H1 (cell line): Measurements from ENCODE around the gene AGER. TPM values are rescaled to one million over a fixed set of nuclear protein-coding genes. Genes with fewer than 3 reads are reported as not detected.

Source experiments
- CTCF ChIA-PET: fragments of 300-600 bp; sonication (Branson Sonifier 250); formaldehyde crosslinking; loops from one replicate; lab custom pipeline; 2021; ENCODE audit not compliant: partially characterized antibody; lab: Charles Lee
- POLR2A ChIA-PET: fragments of 300-600 bp; sonication (Branson Sonifier 250); formaldehyde crosslinking; loops from one replicate; lab custom pipeline; 2021; ENCODE audit warnings: inconsistent platforms; ENCODE audit not compliant: partially characterized antibody; lab: Charles Lee
- DNase-seq, 2 experiments: peaks; one replicate each; pipeline versions ENCODE4 v3.0.0 to v3.0.0-alpha.2; 2010 to 2022; ENCODE audit warnings: low spot score in 2 of 2, low read depth in 1 of 2, mixed read lengths in 1 of 2
- FAIRE-seq: peaks from 2 replicates; lab custom pipeline; 2011; peaks lifted over from hg19 to GRCh38; lab: Jason Lieb, UNC
- H2AFZ ChIP-seq: 2 replicates; pipeline ENCODE4 v1.8.1; 2012; ENCODE audit warnings: low read length, inconsistent platforms
- H2AK5ac ChIP-seq: 2 replicates; pipeline ENCODE4 v1.6.1; 2013; ENCODE audit warnings: low read depth, low read length
- H2BK120ac ChIP-seq: replicated peaks from 2 replicates; pipeline ENCODE3; 2013; ENCODE audit warnings: low read depth, low read length, inconsistent platforms
- H2BK12ac ChIP-seq: 2 replicates; pipeline ENCODE4 v1.6.1; 2013; ENCODE audit warnings: low read depth, low read length
- H2BK15ac ChIP-seq: 2 replicates; pipeline ENCODE4 v1.6.1; 2013; ENCODE audit warnings: low read length
- H2BK20ac ChIP-seq: 2 replicates; pipeline ENCODE4 v1.6.1; 2013; ENCODE audit warnings: low read length
- H2BK5ac ChIP-seq: 2 replicates; pipeline ENCODE4 v1.6.1; 2013; ENCODE audit warnings: low read depth, low read length
- H3K14ac ChIP-seq: 2 replicates; pipeline ENCODE4 v1.6.1; 2013; ENCODE audit warnings: inconsistent platforms; ENCODE audit not compliant: insufficient read length
- H3K18ac ChIP-seq: 2 replicates; pipeline ENCODE4 v1.6.1; 2013; ENCODE audit warnings: low read length; ENCODE audit errors: extremely low read depth
- H3K23ac ChIP-seq: 2 replicates; pipeline ENCODE4 v1.6.1; 2013; ENCODE audit warnings: inconsistent platforms; ENCODE audit not compliant: insufficient read length
- H3K23me2 ChIP-seq: 2 replicates; pipeline ENCODE4 v1.6.1; 2013; ENCODE audit warnings: low read depth, low read length
- H3K27ac ChIP-seq: 2 replicates; pipeline ENCODE4 v1.6.1; 2011; ENCODE audit warnings: low read depth, low read length, inconsistent platforms
- H3K27me3 ChIP-seq, 4 experiments: replicated peaks in 1 of 4; 1 replicate in 1 of 4; 2 replicates in 3 of 4; pipeline versions ENCODE4 v1.6.1 to v1.8.1; 2011 to 2013; ENCODE audit warnings: low read length in 3 of 4, mild to moderate bottlenecking in 3 of 4, inconsistent platforms in 2 of 4, mixed read lengths in 2 of 4, moderate library complexity in 1 of 4; ENCODE audit not compliant: control insufficient read depth in 3 of 4, insufficient read depth in 3 of 4; ENCODE audit errors: extremely low read depth in 1 of 4
- H3K36me3 ChIP-seq, 4 experiments: 2 replicates each; pipeline versions ENCODE4 v1.6.1 to v1.8.1; 2011 to 2013; ENCODE audit warnings: mild to moderate bottlenecking in 4 of 4, low read length in 3 of 4, moderate library complexity in 2 of 4, control low read depth in 1 of 4, inconsistent platforms in 1 of 4; ENCODE audit not compliant: insufficient read depth in 4 of 4, control insufficient read depth in 2 of 4
- H3K4ac ChIP-seq: replicated peaks from 2 replicates; pipeline ENCODE3; 2013; ENCODE audit warnings: low read length, low read depth, mixed read lengths, inconsistent platforms; ENCODE audit not compliant: insufficient read length
- H3K4me1 ChIP-seq, 4 experiments: replicated peaks in 1 of 4; 1 replicate in 1 of 4; 2 replicates in 3 of 4; pipeline versions ENCODE4 v1.6.1 to v1.8.1; 2011 to 2013; ENCODE audit warnings: low read length in 3 of 4, inconsistent platforms in 2 of 4, mixed read lengths in 1 of 4; ENCODE audit not compliant: insufficient read depth in 4 of 4, control insufficient read depth in 3 of 4
- H3K4me2 ChIP-seq, 2 experiments: 2 replicates each; pipeline versions ENCODE4 v1.6.1 to v1.8.1; 2011 to 2013; ENCODE audit warnings: low read depth in 2 of 2, low read length in 2 of 2, control low read depth in 1 of 2, inconsistent platforms in 1 of 2, mild to moderate bottlenecking in 1 of 2; ENCODE audit not compliant: insufficient read depth in 1 of 2
- H3K4me3 ChIP-seq, 4 experiments: fragments of 200-600, 300-600 bp in 1 of 4; sonication (generic), shearing (Covaris generic), sonication (Bioruptor Twin) in 1 of 4; 2 replicates each; pipeline versions ENCODE4 v1.5.1 to v1.8.1; 2011 to 2016; ENCODE audit warnings: low read length in 4 of 4, low read depth in 3 of 4, control low read depth in 2 of 4, inconsistent platforms in 2 of 4, mild to moderate bottlenecking in 2 of 4, mixed read lengths in 1 of 4, moderate library complexity in 1 of 4; ENCODE audit not compliant: insufficient read depth in 2 of 4; ENCODE audit errors: extremely low read depth in 1 of 4
- H3K56ac ChIP-seq: replicated peaks from 2 replicates; pipeline ENCODE3; 2013; ENCODE audit warnings: low read depth, mild to moderate bottlenecking, mixed read lengths, low read length, inconsistent platforms; ENCODE audit not compliant: insufficient read length
- H3K79me1 ChIP-seq: 2 replicates; pipeline ENCODE4 v1.6.1; 2013; ENCODE audit warnings: low read depth, low read length, control low read depth
- H3K79me2 ChIP-seq, 2 experiments: 2 replicates each; pipeline versions ENCODE4 v1.6.1 to v1.8.1; 2012 to 2013; ENCODE audit warnings: low read length in 2 of 2, mild to moderate bottlenecking in 2 of 2, inconsistent platforms in 1 of 2; ENCODE audit not compliant: insufficient read depth in 2 of 2, control insufficient read depth in 1 of 2
- H3K9ac ChIP-seq, 4 experiments: replicated peaks in 1 of 4; 1 replicate in 1 of 4; 2 replicates in 3 of 4; pipeline versions ENCODE4 v1.6.1 to v1.8.1; 2011 to 2013; ENCODE audit warnings: low read depth in 3 of 4, low read length in 3 of 4, control low read depth in 2 of 4, mild to moderate bottlenecking in 2 of 4, moderate library complexity in 2 of 4, inconsistent platforms in 1 of 4; ENCODE audit errors: extremely low read depth in 1 of 4
- H3K9me3 ChIP-seq, 2 experiments: 2 replicates each; pipeline versions ENCODE4 v1.6.1 to v1.8.1; 2012 to 2013; ENCODE audit warnings: mild to moderate bottlenecking in 2 of 2, moderate library complexity in 2 of 2, control low read depth in 1 of 2, inconsistent platforms in 1 of 2, low read depth in 1 of 2, low read length in 1 of 2, mixed read lengths in 1 of 2; ENCODE audit not compliant: insufficient read depth in 2 of 2
- H4K20me1 ChIP-seq, 2 experiments: replicated peaks in 1 of 2; 2 replicates each; pipeline versions ENCODE3 to v1.8.1; 2011 to 2013; ENCODE audit warnings: inconsistent platforms in 2 of 2, low read length in 2 of 2, mild to moderate bottlenecking in 1 of 2; ENCODE audit not compliant: insufficient read depth in 2 of 2, control insufficient read depth in 1 of 2
- H4K5ac ChIP-seq: 2 replicates; pipeline ENCODE4 v1.6.1; 2013; ENCODE audit warnings: low read length, low read depth, mixed read lengths, inconsistent platforms; ENCODE audit not compliant: insufficient read length
- H4K8ac ChIP-seq: 2 replicates; pipeline ENCODE4 v1.8.0; 2013; ENCODE audit warnings: mild to moderate bottlenecking, moderate library complexity, low read length, inconsistent platforms; ENCODE audit not compliant: insufficient read depth; ENCODE audit errors: extremely low read depth
- H4K91ac ChIP-seq: replicated peaks from 2 replicates; pipeline ENCODE3; 2013; ENCODE audit warnings: low read length, mixed read lengths, inconsistent platforms; ENCODE audit not compliant: insufficient read length
- ASH2L ChIP-seq: fragments of 200-600, 300-600 bp; sonication (generic); IDR thresholded peaks from one replicate; pipeline ENCODE4 v1.7.1; 2017; ENCODE audit warnings: low read length
- FOSL1 ChIP-seq: IDR thresholded peaks from 2 replicates; pipeline ENCODE4 v1.6.1; 2011; ENCODE audit warnings: mild to moderate bottlenecking, low read depth, low read length, moderate library complexity; ENCODE audit not compliant: insufficient read depth
- HDAC6 ChIP-seq: IDR thresholded peaks from one replicate; pipeline ENCODE4 v1.7.1; 2012; ENCODE audit warnings: low read depth, mild to moderate bottlenecking, inconsistent platforms, low read length, moderate library complexity
- KDM1A ChIP-seq: fragments of 200-600, 300-600 bp; sonication (generic); IDR thresholded peaks from 2 replicates; pipeline ENCODE4 v1.7.1; 2016; ENCODE audit warnings: mild to moderate bottlenecking, low read length, borderline replicate concordance
- SIN3A ChIP-seq, 2 experiments: IDR thresholded peaks in 1 of 2; conservative IDR thresholded peaks in 1 of 2; 2 replicates each; pipeline ENCODE4 v1.6.1; 2011 to 2012; ENCODE audit warnings: low read length in 2 of 2, improper control_type of control experiment in 1 of 2, low read depth in 1 of 2, mild to moderate bottlenecking in 1 of 2
- SIRT6 ChIP-seq: IDR thresholded peaks from one replicate; pipeline ENCODE4 v1.7.1; 2012; ENCODE audit warnings: low read length, inconsistent platforms
- SP1 ChIP-seq: IDR thresholded peaks from 2 replicates; pipeline ENCODE4 v1.6.1; 2011; ENCODE audit warnings: low read depth, low read length
- SP4 ChIP-seq: IDR thresholded peaks from 2 replicates; pipeline ENCODE4 v1.6.1; 2012; ENCODE audit warnings: low read length, inconsistent platforms
- WGBS, 2 experiments: shearing (Covaris generic) in 1 of 2; methylation state at CpG; one replicate each; pipeline versions ENCODE4 v1.1.6 to v1.1.7; 2013 to 2015; ENCODE audit warnings: low lambda C conversion rate in 2 of 2, mixed read lengths in 2 of 2, inconsistent platforms in 1 of 2, low coverage in 1 of 2, missing lambda C conversion rate in 1 of 2; ENCODE audit not compliant: insufficient replicate concordance in 2 of 2, insufficient coverage in 1 of 2, insufficient read length in 1 of 2; ENCODE audit errors: extremely low coverage in 1 of 2, missing lambda C conversion rate in 1 of 2; 5-methylcytosine and 5-hydroxymethylcytosine counted together
- polyA plus RNA-seq, 7 experiments: library from polyadenylated mRNA; depleted of rRNA in 3 of 7; stranded (reverse) in 5 of 7; unstranded in 2 of 7; fragments of >200 nt in 5 of 7; fragments of 200-250 nt in 2 of 7; gene quantifications; 1 replicate in 5 of 7; 2 replicates in 1 of 7; 4 replicates in 1 of 7; pipeline versions ENCODE4 v1.2.1 to v1.2.3, GENCODE V29; 2011 to 2013; ENCODE audit warnings: missing spikeins in 2 of 7, mixed read lengths in 2 of 7
- total RNA-seq: library from RNA; stranded (reverse); fragmentation: NEBNext Ultra II Directional; extraction: Animal tissue kit (Norgen Biotek cat#: 25700); gene quantifications from 2 replicates; pipeline ENCODE4 v1.2.1, GENCODE V29; 2021
- TF ChIP-seq, protein P1 (sequence below): IDR thresholded peaks from 2 replicates; pipeline ENCODE4 v1.6.1; 2012; ENCODE audit warnings: inconsistent platforms
- TF ChIP-seq, protein P2 (sequence below): IDR thresholded peaks from 2 replicates; pipeline ENCODE4 v1.6.1; 2011; ENCODE audit warnings: low read depth, mild to moderate bottlenecking, low read length; ENCODE audit not compliant: insufficient read depth

The AGER gene
- total and polyA plus RNA-seq, 2 of the 8 experiments (the other 6 are each of a cell fraction or from before 2014, with no cell fraction given), result 3.8 to 10.9 TPM

DNA sequence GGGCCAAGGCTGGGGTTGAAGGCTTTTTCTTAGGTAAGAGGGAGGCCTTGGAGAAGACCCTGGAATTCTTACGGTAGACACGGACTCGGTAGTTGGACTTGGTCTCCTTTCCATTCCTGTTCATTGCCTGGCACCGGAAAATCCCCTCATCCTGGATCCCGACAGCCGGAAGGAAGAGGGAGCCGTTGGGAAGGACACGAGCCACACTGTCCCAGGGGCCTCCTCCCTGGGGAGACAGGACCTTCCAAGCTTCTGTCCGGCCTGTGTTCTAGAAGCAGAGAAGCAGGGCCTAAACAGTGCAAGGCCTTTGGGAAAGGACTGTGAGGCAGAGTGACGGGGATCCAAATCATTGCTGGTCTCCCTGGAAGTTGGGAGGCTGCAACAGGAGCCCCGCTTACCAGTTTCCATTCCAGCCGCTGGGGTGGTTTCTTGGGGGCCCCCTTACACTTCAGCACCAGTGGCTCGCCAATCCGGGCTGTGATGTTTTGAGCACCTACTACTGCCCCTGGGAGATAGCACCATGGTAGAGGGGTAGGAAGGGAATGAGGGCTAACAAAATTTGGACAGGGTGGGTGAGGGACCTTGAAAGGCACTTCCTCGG, 470 bp downstream of the AGER start:
- H3K23ac ChIP-seq, result no peak overlapping the region
- no peak overlapping the region; the same call in 1 of the 2 replicates for H4K8ac ChIP-seq
- WGBS, 2 experiments, result 87% methylated on average over 15 of the region's 15 CpGs; no CpG with 5 or more reads in 1 of the 2 experiments
- H3K27me3 ChIP-seq, result no peaks in the 10 kb centered on the region; a peak in 1 of 7 replicates
- no peak overlapping the region for H3K27ac ChIP-seq
- H3K23me2 ChIP-seq, result peaks cover 6% of the 10 kb centered on the region; the same call in 1 of the 2 replicates
- no peak overlapping the region for H4K91ac ChIP-seq
- no peak overlapping the region for H3K4me3 ChIP-seq
- no peak overlapping the region for H2BK5ac ChIP-seq
- H3K9ac ChIP-seq, result no peak overlapping the region
- POLR2A ChIA-PET, result interaction anchor here (1.8 to 7.9 kb wide), 2 partner anchors 9 to 17 kb away, joined by 11 to 194 read pairs; partner anchors contain the start of genes GPSM3 and PBX2
- H3K14ac ChIP-seq, result no peak overlapping the region
- peaks cover 6 to 45% (median 33%) of the 10 kb centered on the region in 4 experiments for H3K36me3 ChIP-seq
- H4K5ac ChIP-seq, result no peak overlapping the region
- no peak overlapping the region for H3K4ac ChIP-seq
- DNase-seq (no peak), FAIRE-seq (no peak)
- H3K4me2 ChIP-seq, result no peak overlapping the region
- no peak overlapping the region for H2BK20ac ChIP-seq
- no peak overlapping the region for H2AFZ ChIP-seq
- peaks cover 0 to 9% (median 2%) of the 10 kb centered on the region in 4 experiments; a peak in 5 of 7 replicates for H3K4me1 ChIP-seq
- no peaks in the 10 kb centered on the region for H3K9me3 ChIP-seq
- H2BK12ac ChIP-seq, result no peak overlapping the region
- H3K79me1 ChIP-seq, result peaks cover 6% of the 10 kb centered on the region
- H3K56ac ChIP-seq, result no peak overlapping the region
- H2BK120ac ChIP-seq, result no peak overlapping the region
- H2BK15ac ChIP-seq, result no peak overlapping the region
- no peak overlapping the region for H3K18ac ChIP-seq
- peaks cover 0 to 3% of the 10 kb centered on the region in 2 experiments for H4K20me1 ChIP-seq
- peaks cover 0 to 14% of the 10 kb centered on the region in 2 experiments; a peak in 2 of 4 replicates for H3K79me2 ChIP-seq
- H2AK5ac ChIP-seq, result no peak overlapping the region
- CTCF ChIA-PET, result interaction anchor here (1.2 to 2.0 kb wide), 4 partner anchors 9 to 65 kb away, joined by 3 to 8 read pairs (median 4); partner anchors contain the start of gene EGFL8
- TF ChIP-seq, protein P1, sequence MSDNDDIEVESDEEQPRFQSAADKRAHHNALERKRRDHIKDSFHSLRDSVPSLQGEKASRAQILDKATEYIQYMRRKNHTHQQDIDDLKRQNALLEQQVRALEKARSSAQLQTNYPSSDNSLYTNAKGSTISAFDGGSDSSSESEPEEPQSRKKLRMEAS, result no peak
- no peak for TF ChIP-seq SIN3A (conservative IDR thresholded peaks at IDR 0.05 in 1 of 2, IDR thresholded peaks at IDR 0.05 in 1 of 2; ENCODE audit: low read depth in 1 of 2, low read length in 2 of 2)
- no peak for TF ChIP-seq KDM1A
- TF ChIP-seq ASH2L, result no peak
- no peak for TF ChIP-seq SP4
- TF ChIP-seq FOSL1, result no peak
- TF ChIP-seq, protein P2, sequence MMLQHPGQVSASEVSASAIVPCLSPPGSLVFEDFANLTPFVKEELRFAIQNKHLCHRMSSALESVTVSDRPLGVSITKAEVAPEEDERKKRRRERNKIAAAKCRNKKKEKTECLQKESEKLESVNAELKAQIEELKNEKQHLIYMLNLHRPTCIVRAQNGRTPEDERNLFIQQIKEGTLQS, result no peak
- no peak for TF ChIP-seq HDAC6
- no peak for TF ChIP-seq SP1
- no peak for TF ChIP-seq SIRT6
